Thymus (tissue), 11 donors: ENCODE data around the gene TSSC4. TPM values are rescaled to one million over a fixed set of nuclear protein-coding genes. Genes with fewer than 3 reads are reported as not detected.

ENCODE experiments used
- DNase-seq, 9 donors: peaks; one replicate each; pipeline ENCODE4 v3.0.0-alpha.2; 2013; ENCODE audit warnings: low spot score in 9 of 9, low read depth in 6 of 9, missing footprints in 1 of 9
- H3K27ac ChIP-seq, 2 donors: one replicate each; pipeline ENCODE4 v1.5.1; 2013; ENCODE audit warnings: control low read depth in 1 of 2, low read depth in 1 of 2, low read length in 1 of 2, mild to moderate bottlenecking in 1 of 2, moderate library complexity in 1 of 2
- H3K27me3 ChIP-seq, 2 donors: one replicate each; pipeline ENCODE4 v1.5.1; 2013; ENCODE audit warnings: low read length in 1 of 2; ENCODE audit not compliant: control insufficient read depth in 2 of 2, insufficient read depth in 1 of 2
- H3K36me3 ChIP-seq, 2 donors: one replicate each; pipeline ENCODE4 v1.5.1; 2013; ENCODE audit warnings: low read length in 1 of 2, mild to moderate bottlenecking in 1 of 2, moderate library complexity in 1 of 2; ENCODE audit not compliant: control insufficient read depth in 2 of 2, insufficient read depth in 2 of 2
- H3K4me1 ChIP-seq, 2 donors: one replicate each; pipeline ENCODE4 v1.5.1; 2013; ENCODE audit warnings: low read length in 2 of 2; ENCODE audit not compliant: control insufficient read depth in 2 of 2, insufficient read depth in 2 of 2
- H3K4me3 ChIP-seq, 2 donors: one replicate each; pipeline ENCODE4 v1.5.1; 2013; ENCODE audit warnings: low read length in 2 of 2, control low read depth in 1 of 2, mild to moderate bottlenecking in 1 of 2
- H3K9me3 ChIP-seq, 2 donors: one replicate each; pipeline ENCODE4 v1.5.1; 2013; ENCODE audit warnings: low read length in 1 of 2, mild to moderate bottlenecking in 1 of 2; ENCODE audit not compliant: control insufficient read depth in 2 of 2, insufficient read depth in 1 of 2
- WGBS: extraction: QIAGEN DNeasy Blood & Tissue Kit; methylation state at CpG from one replicate; pipeline ENCODE4 v1.1.7; 2013; 5-methylcytosine and 5-hydroxymethylcytosine counted together
- polyA plus RNA-seq: library from polyadenylated mRNA; stranded (reverse); fragments of 200-250 nt; gene quantifications from one replicate; pipeline ENCODE4 v1.2.3, GENCODE V29; 2013
- total RNA-seq: library from RNA; stranded (reverse); fragments of 120-200 nt; gene quantifications from one replicate; pipeline ENCODE4 v1.2.4, GENCODE V29; 2013
- donor health status: healthy.

TSSC4 gene
- total and polyA plus RNA-seq, 2 donors = 56.8 to 62.0 TPM

DNA sequence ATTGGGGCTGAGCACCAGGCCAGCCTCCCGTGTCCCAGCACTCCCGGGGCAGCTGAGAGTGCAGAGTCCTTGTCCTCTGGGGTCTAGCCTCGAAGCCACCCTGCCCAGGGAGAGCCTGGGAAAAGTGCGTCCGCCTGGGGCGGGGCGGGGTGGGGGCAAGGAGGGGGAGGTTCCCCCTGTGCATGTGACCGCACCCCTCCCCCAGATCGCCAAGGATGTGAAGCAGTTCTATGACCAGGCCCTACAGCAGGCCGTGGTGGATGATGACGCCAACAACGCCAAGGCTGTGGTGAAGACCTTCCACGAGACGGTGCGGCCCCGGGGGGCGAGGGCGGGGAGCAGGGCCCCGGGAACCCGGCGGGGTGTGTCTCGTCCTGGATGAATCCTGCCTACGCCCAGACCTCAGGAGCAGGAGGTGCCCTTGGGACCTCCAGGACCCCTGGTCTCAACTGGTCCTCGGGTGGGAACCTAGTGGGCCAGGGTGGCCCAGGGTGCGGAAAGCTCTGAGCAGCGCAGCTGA is 5.3 kb upstream of the TSSC4 start:
- peaks cover 55 to 70% of the 10 kb centered on the region in 2 donors for H3K36me3 ChIP-seq
- WGBS = 97% methylated on average over 26 of the region's 26 CpGs
- H3K9me3 ChIP-seq = peaks cover 0 to 5% of the 10 kb centered on the region in 2 donors
- DNase-seq = no peak
- H3K4me1 ChIP-seq = peaks cover 15 to 21% of the 10 kb centered on the region in 2 donors
- H3K27me3 ChIP-seq = no peaks in the 10 kb centered on the region
- H3K4me3 ChIP-seq = no peak overlapping the region
- no peak overlapping the region for H3K27ac ChIP-seq

DNA sequence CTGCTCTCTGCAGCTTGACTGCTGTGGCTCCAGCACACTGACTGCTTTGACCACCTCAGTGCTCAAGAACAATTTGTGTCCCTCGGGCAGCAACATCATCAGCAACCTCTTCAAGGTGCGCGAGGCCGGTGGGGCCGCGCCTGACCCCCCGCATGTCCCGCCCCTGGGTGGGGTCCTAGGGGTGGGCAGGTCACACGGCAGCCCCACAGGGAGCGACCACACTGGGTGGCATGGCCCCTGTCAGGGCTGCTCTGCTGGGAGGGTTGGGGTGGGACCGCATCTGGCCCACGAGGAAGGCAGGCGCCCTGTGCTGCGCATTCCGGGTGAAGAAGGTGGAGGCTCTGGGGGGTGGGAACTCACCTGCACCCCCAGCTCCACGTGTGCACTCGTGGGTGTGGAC is 4.7 kb upstream of the TSSC4 start:
- no peak overlapping the region for H3K27ac ChIP-seq
- DNase-seq = no peak
- H3K4me3 ChIP-seq = no peak overlapping the region
- peaks cover 0 to 5% of the 10 kb centered on the region in 2 donors for H3K9me3 ChIP-seq
- peaks cover 55 to 65% of the 10 kb centered on the region in 2 donors for H3K36me3 ChIP-seq
- H3K4me1 ChIP-seq = peaks cover 11 to 17% of the 10 kb centered on the region in 2 donors
- H3K27me3 ChIP-seq = no peaks in the 10 kb centered on the region
- WGBS = 98% methylated on average over 17 of the region's 17 CpGs

DNA sequence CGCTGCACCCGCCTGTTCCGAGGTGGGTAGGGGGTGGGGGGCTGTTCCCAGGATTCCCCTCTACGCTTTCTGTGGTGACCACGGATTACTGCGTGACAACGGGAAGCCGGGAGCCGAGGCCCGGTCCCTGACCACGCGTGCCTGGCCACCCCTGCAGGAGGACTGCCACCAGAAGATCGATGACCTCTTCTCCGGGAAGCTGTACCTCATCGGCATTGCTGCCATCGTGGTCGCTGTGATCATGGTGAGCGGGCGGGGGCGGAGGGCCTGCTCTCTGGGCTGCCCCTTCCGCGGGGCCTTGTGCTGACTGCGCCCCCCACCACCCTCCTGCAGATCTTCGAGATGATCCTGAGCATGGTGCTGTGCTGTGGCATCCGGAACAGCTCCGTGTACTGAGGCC is 4.1 kb upstream of the TSSC4 start:
- Histone ChIP-seq H3K9me3 (peaks cover 0 to 5% of the 10 kb centered on the region in 2 donors), H3K27ac (no peak overlapping the region), H3K36me3 (peaks cover 54 to 59% of the 10 kb centered on the region in 2 donors), H3K4me1 (peaks cover 13 to 18% of the 10 kb centered on the region in 2 donors), H3K4me3 (no peak overlapping the region), H3K27me3 (no peaks in the 10 kb centered on the region)
- DNase-seq = no peak
- 95% methylated on average over 26 of the region's 26 CpGs for WGBS

DNA sequence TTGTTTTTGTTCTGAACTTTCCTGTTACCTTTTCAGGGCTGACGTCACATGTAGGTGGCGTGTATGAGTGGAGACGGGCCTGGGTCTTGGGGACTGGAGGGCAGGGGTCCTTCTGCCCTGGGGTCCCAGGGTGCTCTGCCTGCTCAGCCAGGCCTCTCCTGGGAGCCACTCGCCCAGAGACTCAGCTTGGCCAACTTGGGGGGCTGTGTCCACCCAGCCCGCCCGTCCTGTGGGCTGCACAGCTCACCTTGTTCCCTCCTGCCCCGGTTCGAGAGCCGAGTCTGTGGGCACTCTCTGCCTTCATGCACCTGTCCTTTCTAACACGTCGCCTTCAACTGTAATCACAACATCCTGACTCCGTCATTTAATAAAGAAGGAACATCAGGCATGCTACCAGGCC is 3.5 kb upstream of the TSSC4 start:
- H3K27ac ChIP-seq = no peak overlapping the region
- 87% methylated on average over 12 of the region's 12 CpGs for WGBS
- H3K4me3 ChIP-seq = no peak overlapping the region
- H3K4me1 ChIP-seq = peaks cover 18 to 24% of the 10 kb centered on the region in 2 donors
- peaks cover 0 to 5% of the 10 kb centered on the region in 2 donors for H3K9me3 ChIP-seq
- DNase-seq = no peak
- peaks cover 51 to 55% of the 10 kb centered on the region in 2 donors for H3K36me3 ChIP-seq
- H3K27me3 ChIP-seq = no peaks in the 10 kb centered on the region

DNA sequence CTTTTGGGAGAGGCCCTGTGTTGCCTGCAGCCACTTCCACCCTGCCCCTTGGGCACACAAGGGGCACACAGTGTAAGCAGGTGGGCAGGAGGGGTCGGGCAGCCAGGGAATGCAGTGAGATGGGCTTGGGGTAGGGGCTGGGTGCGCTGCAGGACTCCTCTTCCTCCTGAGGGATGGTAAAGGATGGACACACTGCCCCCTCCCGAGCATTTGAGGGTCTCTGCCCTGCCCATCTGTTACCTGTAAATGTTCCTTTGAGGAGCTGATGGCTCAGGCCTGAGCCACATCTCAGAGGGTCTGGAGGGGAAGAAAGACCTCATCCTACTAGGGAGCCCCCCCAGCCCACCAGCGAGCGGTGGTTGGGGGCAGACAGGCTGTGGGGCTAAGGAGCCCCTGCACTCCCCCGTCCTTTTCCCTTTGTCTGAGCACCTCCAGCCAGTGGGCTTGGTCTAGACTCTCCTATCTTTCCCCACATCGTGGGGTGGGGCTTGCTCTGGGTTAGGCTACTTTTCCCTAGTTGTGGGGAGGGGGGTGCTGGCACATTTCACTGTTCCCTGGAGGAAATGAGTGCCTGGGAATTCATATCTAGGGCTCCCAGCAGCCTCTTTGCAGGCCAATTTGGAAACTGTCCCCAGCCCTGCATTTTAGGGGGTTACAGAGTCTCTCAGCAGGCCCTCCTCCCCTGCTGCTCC is 1.7 kb upstream of the TSSC4 start:
- Histone ChIP-seq H3K9me3 (peaks cover 0 to 5% of the 10 kb centered on the region in 2 donors), H3K4me3 (peak overlapping the region in 1 of 2 donors; percentile 100), H3K27ac (peak overlapping the region; percentile 25 to 98), H3K27me3 (no peaks in the 10 kb centered on the region), H3K4me1 (peaks cover 18 to 25% of the 10 kb centered on the region in 2 donors), H3K36me3 (peaks cover 55 to 57% of the 10 kb centered on the region in 2 donors)
- 84% methylated on average over 7 of the region's 7 CpGs for WGBS
- DNase-seq = no peak

DNA sequence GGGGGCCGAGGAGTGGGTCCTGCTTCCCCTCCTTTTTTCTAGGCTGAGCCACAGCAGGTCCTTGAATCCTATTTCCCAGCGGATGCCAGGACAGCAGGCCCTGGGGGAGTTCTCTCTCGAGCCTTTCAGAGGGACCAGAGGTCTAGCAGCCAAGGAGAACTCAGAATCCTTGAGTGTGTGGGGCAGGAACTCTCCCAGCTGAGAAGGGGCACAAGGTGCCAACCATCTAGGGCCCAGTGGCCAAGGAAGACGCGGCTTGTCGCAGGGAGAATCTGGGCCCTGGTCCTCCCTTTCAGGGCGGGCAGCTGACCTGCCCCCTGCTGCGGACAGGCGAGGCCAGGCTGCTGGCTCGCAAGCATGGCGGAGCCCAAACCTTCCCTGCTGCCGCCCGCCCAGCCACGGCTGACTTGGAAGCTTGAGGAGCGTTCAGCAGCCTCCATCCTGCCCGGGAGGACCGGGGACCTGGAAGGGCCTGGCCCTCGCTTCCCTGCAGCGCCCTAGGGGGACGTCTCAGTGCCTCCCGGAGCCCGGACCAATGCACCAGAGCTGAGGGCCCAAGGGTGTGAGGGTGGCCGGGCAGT is 972 bp upstream of the TSSC4 start:
- H3K9me3 ChIP-seq = peaks cover 0 to 5% of the 10 kb centered on the region in 2 donors
- DNase-seq = no peak
- H3K27ac ChIP-seq = peak overlapping the region; percentile 95 to 98
- WGBS = 29% methylated on average over 23 of the region's 23 CpGs
- H3K27me3 ChIP-seq = no peaks in the 10 kb centered on the region
- peaks cover 18 to 25% of the 10 kb centered on the region in 2 donors for H3K4me1 ChIP-seq
- peak overlapping the region; percentile 82 to 100 for H3K4me3 ChIP-seq
- H3K36me3 ChIP-seq = peaks cover 55 to 57% of the 10 kb centered on the region in 2 donors

GRCh38 chr11:2400762-2401435 is 349 bp downstream of the TSSC4 start:
- Histone ChIP-seq H3K27me3 (no peaks in the 10 kb centered on the region), H3K27ac (peak overlapping the region; percentile 83 to 85), H3K36me3 (peaks cover 44 to 45% of the 10 kb centered on the region in 2 donors), H3K4me3 (peak overlapping the region; percentile 86 to 100), H3K4me1 (peaks cover 18 to 25% of the 10 kb centered on the region in 2 donors), H3K9me3 (peaks cover 0 to 5% of the 10 kb centered on the region in 2 donors)
- DNase-seq = peak in 1 of 9 donors; percentile 47
- WGBS = under 1% methylated on average over 55 of the region's 55 CpGs

DNA sequence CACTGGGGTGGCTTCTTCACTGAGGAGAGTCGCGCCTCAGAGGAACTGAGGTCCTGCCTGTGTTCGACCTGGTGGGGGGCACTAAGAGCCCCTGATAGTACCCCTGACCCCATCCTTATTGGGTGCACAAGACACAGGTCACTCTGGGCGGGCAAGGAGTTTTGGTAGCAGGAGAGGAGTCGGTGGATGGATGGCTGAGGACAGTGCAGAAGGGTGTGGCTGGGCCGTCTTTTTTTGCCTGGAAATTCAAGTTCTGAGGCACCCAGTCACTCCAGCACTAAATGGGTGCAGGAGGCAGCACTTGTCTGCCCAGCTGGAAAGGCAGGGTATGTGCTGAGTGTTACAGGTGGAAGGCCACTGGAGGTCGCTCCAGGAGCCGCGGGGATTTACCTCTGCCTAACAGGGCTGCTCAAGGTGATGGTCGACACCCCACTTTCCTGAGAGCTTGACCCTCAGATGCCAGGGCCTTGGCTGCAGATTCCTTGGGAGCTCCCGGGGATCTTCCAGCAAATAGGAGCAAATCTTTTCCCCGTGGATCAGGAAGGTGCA is 960 bp downstream of the TSSC4 start:
- no peak for DNase-seq

More for the DNA sequence above, 960 bp downstream of the TSSC4 start:
- Histone ChIP-seq H3K27ac (no peak overlapping the region), H3K4me1 (peaks cover 18 to 25% of the 10 kb centered on the region in 2 donors), H3K36me3 (peaks cover 38% of the 10 kb centered on the region in 2 donors), H3K27me3 (no peaks in the 10 kb centered on the region), H3K4me3 (peak overlapping the region; percentile 86 to 100), H3K9me3 (peaks cover 0 to 5% of the 10 kb centered on the region in 2 donors)
- 57% methylated on average over 12 of the region's 12 CpGs for WGBS
